Measurements from ENCODE around the gene ELOA. TPM values are rescaled to one million over a fixed set of nuclear protein-coding genes. Genes with fewer than 3 reads are reported as not detected.

ELOA gene
- total and polyA plus RNA-seq, 2 of the 13 experiments (the other 11 are each of a cell fraction or from before 2014, with no cell fraction given): 14.2 to 28.5 TPM

DNA sequence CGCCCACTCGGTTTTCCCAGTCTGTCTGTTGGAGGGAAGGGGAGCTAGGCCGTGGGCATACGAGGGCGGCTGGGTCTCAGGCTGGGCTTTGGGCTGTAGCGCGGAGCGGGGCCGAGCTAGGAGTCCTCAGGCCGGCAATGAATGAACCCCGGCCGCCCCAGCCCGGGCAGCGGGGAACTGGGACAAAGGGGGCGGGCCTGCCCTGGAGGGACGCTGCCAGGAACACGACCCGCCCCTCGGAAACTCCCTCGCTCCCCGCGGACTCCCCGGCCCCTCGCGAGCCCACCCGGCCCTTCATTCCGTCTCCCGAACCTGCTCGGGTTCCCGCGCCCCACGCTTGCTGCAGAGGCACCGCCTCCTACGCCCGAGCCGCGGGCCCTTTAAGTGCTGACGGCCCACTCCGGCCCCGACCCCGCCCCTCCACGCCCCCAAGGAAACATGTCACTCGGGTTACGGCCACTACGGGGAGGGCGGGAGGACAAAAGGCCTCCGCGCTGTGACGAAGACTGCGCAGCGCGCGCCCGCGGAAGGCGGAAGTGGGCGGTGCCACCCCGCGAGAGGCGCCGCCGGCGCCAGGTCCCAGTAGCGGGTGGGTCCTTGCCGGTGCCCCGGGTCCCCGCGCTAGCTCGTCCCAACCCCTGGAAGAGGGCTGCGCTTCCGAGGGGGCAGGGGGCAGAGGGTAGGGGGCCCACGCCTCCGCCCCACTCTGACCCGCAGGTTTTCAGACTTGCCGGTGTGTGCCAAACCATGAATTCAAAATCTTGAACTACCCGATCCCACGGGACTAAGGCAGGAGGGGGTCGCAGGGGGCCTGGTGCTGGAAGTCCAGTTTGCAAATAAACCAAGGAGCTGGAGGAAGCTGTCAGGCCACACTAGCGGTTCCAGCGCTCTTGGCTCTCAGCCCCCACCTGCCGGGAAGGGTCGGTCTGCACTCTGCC lies 57.4 kb downstream of the ELOA start, which contains the start of gene GALE (continued):
- TF ChIP-seq DBP (CRISPR knock-in tag; IDR thresholded peaks at IDR 0.05; ENCODE audit: not compliant biosample characterization): no peak
- TF ChIP-seq ZBTB33 (CRISPR knock-in tag; IDR thresholded peaks at IDR 0.05): no peak
- no peak for TF ChIP-seq ZNF101 (CRISPR knock-in tag; IDR thresholded peaks at IDR 0.05; ENCODE audit: borderline replicate concordance, low read depth)
- no peak for TF ChIP-seq TEAD2 (CRISPR knock-in tag; IDR thresholded peaks at IDR 0.05)
- peak; percentile 60; the same call in 1 of the 2 replicates for TF ChIP-seq HNRNPUL1 (IDR thresholded peaks at IDR 0.05; ENCODE audit: low read depth, low read length)
- no peak for TF ChIP-seq MED13 (CRISPR knock-in tag; IDR thresholded peaks at IDR 0.05)
- no peak for TF ChIP-seq FOXJ3 (CRISPR knock-in tag; IDR thresholded peaks at IDR 0.05; ENCODE audit: borderline replicate concordance)
- TF ChIP-seq ARNT2 (CRISPR knock-in tag; IDR thresholded peaks at IDR 0.05; ENCODE audit: low read depth): peak; percentile 77; the same call in 1 of the 2 replicates
- TF ChIP-seq, protein P1, sequence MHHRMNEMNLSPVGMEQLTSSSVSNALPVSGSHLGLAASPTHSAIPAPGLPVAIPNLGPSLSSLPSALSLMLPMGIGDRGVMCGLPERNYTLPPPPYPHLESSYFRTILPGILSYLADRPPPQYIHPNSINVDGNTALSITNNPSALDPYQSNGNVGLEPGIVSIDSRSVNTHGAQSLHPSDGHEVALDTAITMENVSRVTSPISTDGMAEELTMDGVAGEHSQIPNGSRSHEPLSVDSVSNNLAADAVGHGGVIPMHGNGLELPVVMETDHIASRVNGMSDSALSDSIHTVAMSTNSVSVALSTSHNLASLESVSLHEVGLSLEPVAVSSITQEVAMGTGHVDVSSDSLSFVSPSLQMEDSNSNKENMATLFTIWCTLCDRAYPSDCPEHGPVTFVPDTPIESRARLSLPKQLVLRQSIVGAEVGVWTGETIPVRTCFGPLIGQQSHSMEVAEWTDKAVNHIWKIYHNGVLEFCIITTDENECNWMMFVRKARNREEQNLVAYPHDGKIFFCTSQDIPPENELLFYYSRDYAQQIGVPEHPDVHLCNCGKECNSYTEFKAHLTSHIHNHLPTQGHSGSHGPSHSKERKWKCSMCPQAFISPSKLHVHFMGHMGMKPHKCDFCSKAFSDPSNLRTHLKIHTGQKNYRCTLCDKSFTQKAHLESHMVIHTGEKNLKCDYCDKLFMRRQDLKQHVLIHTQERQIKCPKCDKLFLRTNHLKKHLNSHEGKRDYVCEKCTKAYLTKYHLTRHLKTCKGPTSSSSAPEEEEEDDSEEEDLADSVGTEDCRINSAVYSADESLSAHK (CRISPR knock-in tag; IDR thresholded peaks at IDR 0.05; ENCODE audit: borderline replicate concordance): no peak
- no peak for TF ChIP-seq ZNF253 (CRISPR knock-in tag; IDR thresholded peaks at IDR 0.05; ENCODE audit: borderline replicate concordance)
- TF ChIP-seq, protein P2, sequence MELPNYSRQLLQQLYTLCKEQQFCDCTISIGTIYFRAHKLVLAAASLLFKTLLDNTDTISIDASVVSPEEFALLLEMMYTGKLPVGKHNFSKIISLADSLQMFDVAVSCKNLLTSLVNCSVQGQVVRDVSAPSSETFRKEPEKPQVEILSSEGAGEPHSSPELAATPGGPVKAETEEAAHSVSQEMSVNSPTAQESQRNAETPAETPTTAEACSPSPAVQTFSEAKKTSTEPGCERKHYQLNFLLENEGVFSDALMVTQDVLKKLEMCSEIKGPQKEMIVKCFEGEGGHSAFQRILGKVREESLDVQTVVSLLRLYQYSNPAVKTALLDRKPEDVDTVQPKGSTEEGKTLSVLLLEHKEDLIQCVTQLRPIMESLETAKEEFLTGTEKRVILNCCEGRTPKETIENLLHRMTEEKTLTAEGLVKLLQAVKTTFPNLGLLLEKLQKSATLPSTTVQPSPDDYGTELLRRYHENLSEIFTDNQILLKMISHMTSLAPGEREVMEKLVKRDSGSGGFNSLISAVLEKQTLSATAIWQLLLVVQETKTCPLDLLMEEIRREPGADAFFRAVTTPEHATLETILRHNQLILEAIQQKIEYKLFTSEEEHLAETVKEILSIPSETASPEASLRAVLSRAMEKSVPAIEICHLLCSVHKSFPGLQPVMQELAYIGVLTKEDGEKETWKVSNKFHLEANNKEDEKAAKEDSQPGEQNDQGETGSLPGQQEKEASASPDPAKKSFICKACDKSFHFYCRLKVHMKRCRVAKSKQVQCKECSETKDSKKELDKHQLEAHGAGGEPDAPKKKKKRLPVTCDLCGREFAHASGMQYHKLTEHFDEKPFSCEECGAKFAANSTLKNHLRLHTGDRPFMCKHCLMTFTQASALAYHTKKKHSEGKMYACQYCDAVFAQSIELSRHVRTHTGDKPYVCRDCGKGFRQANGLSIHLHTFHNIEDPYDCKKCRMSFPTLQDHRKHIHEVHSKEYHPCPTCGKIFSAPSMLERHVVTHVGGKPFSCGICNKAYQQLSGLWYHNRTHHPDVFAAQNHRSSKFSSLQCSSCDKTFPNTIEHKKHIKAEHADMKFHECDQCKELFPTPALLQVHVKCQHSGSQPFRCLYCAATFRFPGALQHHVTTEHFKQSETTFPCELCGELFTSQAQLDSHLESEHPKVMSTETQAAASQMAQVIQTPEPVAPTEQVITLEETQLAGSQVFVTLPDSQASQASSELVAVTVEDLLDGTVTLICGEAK (IDR thresholded peaks at IDR 0.05): no peak
- TF ChIP-seq, protein P2 (CRISPR knock-in tag; IDR thresholded peaks at IDR 0.05): peak; percentile 49; the same call in 1 of the 2 replicates
- TF ChIP-seq CEBPG (CRISPR knock-in tag; IDR thresholded peaks at IDR 0.05): peak; percentile 19; the same call in 1 of the 2 replicates
